HG02610 (cell line): ENCODE data around the gene U2SURP.
"Not testable (repeated sequence)": the region's sequence is repeated elsewhere in the genome, so short reads cannot be mapped to it uniquely, and the experiment has no call there.

Experiments used
- ATAC-seq: cut with Tn5 transposase; IDR thresholded peaks from one replicate; pipeline ENCODE4 v1.9.1; 2021; ENCODE audit warnings: mild to moderate bottlenecking, moderate library complexity; ENCODE audit not compliant: unreplicated experiment

U2SURP gene

DNA sequence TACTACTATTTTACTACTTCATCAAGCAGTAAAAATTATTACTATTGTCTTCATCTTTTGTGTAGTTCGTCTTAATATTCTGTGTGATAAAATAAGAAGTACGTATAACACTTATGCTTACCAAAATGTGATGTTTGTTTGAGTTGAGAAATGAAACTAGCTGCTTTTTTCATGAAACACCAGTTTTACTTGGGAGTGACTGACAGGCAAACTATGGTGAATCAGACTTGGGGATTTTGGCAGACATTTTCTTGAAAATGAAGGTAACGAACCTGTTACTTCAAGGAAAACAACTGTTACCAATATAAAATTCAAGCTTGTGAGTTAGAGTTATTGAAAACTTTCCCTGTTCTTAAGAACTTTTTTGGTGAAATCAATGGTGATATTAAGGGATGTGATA, 10.3 kb downstream of the U2SURP start:
- ATAC-seq = no peak

DNA sequence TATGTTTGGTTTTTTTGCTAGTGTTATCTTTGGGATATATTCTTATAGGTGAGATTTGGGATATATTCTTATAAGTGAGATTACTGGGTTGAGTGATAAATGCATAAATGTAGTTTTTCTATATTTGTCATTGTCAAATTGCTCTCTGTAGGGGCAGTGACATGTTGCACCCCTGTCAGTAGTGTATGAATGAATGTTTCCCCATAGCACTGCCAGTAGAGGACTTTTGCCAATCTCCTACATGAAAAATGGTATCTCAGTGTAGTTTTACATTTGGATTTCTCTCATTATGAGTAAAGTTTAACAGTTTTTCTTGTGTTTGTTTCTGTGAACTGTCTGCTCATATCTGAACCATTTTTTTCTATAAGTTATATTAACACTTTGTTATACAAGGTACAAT, 13.6 kb downstream of the U2SURP start:
- ATAC-seq = no peak

GRCh38 chr3:143016321-143016972, 15.1 kb downstream of the U2SURP start:
- ATAC-seq = no peak

- no peak for ATAC-seq
Measured at GRCh38 chr3:143024351-143024960, 23.1 kb downstream of the U2SURP start.

- no peak for ATAC-seq
Measured at GRCh38 chr3:143031327-143031726, 30.0 kb downstream of the U2SURP start.

DNA sequence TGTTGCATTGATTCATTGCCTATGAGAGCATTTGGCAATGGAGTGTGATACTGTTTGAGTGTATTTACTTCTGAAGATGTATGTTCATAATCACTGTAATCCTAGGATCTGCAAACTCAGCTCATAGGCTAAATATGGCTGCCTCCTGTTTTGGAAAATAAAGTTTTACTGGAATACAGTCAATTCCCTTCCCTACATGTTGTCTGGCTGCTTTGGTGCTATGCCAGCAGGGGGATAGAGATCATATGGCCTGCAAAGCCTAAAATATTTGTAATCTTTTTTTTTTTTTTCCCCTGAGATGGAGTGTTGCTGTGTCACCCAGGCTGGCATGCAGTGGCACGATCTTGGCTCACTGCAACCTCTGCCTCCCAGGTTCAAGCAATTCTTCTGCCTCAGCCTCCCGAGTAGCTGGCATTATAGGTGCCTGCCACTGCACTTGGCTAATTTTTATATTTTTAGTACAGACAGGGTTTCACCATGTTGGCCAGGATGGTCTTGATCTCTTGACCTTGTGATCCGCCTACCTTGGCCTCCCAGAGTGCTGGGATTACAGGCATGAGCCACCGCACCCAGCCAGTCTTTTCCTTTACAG, 30.5 kb downstream of the U2SURP start:
- not testable (repeated sequence) for ATAC-seq

DNA sequence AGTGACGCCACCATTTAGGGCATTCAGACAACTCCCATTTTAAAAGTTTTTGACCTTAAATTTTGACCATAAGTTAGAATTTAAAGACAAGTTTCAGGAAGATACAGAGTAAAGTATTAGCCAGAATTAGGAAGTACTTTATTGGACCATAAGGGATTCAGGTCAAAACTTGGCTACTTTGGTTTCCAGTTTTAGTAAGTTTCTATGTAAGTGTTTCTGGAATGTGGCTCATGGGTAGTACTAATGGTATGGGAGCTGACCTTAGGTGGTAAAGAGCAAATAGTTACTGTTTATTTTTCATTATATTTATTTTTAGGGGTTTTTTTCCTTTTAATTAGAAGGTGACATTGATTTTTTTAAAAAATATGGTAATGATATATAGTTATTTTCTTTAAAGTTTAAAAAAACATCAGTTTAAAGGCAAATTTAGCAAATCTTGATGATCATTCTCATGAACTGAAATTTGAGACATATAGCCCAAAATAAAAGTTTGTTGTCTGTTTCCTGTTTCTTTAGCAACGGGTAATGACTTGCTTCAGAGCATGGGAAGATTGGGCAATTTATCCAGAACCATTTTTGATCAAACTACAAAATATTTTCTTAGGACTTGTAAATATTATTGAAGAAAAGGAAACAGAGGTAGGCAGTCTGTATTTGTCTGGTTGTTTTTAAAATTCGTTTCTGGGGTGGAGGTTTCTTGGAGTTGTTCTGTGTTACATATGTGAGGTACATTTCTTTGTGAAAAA, 34.3 kb downstream of the U2SURP start:
- no peak for ATAC-seq

DNA sequence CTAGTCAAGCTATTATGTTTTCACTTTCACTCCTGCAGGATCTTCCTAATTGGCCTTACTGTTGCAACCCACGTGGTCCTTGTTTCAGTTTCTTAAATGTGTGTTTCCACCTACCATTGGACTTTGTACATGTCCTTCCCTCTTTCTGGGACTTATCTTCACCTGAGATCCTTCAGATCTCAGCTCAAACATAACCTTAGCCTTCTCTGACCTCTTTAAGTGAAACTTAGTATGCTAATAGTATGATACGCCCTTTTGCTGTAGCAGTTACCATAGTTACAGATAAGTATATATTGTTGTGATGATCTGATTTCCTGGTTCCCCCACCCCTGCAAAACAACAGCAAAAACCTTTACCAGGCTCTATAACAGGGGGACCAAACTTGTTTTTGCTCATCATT, 35.2 kb downstream of the U2SURP start:
- ATAC-seq = peak; percentile 46

GRCh38 chr3:143037867-143038266, 36.5 kb downstream of the U2SURP start:
- ATAC-seq = no peak

- ATAC-seq = no peak
Measured at GRCh38 chr3:143040261-143040879, 39.0 kb downstream of the U2SURP start.

DNA sequence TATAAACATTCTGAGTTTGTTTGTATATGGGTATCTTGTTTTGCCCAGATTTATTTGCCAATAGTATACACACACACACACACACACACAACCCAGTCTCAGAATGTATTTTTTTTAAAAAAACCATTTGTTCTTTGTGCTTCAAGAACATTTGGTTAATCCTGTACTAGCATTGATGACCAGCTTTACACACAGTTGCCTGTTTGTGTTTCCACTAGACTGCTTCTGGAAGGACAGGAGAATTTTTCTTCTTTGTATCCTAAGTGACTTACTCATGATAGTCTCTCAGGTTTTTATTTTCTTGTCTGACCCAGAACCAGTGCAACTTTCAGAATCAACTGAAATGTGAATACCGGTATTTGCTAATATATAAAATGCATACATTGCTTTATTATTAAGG, 40.5 kb downstream of the U2SURP start:
- no peak for ATAC-seq

DNA sequence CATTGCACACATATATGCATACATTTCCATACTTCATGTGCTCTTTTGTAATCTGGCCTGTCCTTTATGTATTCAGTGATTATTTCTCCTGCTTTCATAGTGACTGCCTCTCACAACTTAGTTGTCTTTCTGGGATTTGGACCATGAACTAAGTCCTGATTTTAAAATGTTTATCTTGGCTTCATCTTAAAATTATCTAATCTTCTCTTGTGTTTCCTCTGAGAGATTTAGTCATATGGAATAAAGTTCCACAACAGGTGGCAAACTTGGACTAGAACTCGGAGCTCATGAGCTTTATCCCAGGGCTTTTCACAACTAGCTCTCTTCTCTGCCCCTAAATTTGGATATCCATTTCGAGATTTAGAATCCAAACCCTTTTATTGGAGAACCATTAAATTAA, 44.3 kb downstream of the U2SURP start:
- ATAC-seq = no peak

- not testable (repeated sequence) for ATAC-seq
Measured at GRCh38 chr3:143046075-143046474, 44.7 kb downstream of the U2SURP start.

DNA sequence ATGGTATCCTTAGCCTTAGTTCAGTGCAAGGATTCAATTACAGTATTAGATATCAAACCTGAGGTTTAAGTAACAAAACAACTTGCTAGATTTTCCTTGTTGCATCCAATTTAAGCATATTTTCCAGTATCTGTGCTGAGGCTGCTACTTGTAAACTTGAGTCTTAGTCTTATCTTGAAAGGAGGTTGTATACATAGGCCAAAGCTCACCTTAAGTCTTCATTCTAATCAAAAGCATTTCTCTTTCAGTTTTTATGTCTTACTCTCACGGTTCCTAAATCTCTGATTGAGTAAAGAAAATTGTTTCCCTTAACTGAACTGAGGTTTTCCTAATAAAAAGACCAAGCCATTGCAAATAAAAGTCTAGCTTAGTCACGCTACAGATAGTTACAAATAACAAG, 52.6 kb downstream of the U2SURP start:
- ATAC-seq = no peak

DNA sequence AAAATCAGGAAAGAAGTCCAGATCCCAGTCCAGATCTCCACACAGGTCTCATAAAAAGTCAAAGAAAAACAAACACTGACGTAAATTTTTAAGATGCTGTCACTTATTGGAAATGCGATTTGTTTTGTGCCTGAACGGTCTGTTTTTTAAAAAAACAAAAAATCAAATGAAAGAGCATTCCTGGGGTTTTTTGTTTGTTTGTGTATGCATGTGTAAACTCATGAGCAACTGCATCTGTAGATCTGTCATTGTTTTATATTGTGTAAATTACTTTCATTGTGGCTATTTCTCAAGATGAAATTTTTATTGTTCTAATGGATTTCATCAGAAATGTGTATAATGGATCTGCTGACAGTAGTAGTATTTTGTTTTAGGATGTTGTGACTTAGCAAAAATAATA, 55.0 kb downstream of the U2SURP start:
- no peak for ATAC-seq

DNA sequence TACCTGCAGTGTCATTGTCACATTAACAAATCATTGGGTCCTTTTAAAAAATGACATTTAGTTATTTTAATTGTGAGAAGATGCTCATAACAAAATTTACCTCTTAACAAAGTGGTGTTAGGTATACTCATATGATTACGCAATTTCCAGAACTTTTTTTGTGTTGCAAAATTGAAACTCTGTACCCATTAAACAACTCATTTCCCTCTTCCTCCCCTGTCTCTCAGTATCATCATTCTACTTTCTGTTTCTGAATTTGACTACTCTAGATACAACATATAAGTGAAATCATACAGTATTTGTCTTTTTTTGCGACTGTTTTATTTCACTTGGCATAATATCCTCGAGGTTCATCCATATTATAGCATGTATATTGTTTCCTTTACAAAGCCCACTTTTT, 59.5 kb downstream of the U2SURP start:
- peak; percentile 98 for ATAC-seq

- no peak for ATAC-seq
Measured at GRCh38 chr3:143063018-143063417, 61.6 kb downstream of the U2SURP start.

DNA sequence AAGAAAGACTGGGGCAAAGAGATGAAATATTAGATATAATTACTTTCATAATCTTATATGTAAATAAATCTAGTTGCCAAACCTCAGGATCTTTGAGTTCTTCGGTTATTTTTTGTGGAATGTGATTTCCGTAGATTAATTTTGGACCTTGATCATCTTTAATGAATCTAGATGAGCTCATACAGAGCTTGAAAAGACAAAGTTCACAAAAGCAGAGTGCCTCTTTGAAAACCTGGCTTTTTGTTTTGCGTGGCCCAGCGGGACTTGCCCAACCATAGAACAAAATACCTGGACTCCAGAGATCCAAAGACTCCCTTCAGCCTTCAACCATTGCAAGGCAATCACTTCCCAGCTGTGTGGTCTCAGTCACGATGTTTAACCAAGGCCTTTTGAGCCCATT, 63.4 kb downstream of the U2SURP start:
- no peak for ATAC-seq

DNA sequence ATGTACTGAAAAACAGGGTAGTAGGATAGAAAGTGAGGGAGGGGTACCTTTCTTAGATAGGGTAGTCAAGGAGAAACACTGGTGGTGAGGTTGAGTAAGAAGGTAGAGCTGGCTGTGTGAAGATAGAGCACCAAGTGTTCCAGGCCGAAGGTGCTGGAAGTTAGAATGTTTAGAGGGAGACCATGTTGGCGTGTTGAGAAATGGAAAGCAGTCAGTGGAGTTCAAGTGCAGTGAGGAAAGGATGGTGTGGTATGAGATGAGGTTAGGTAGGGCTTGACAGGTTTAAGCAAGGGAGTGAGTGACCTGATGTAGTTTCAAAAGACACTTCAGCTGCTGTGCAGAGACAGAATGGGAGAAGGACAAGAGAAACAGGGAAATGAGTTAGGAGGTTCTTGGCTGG, 64.0 kb downstream of the U2SURP start:
- ATAC-seq = no peak

DNA sequence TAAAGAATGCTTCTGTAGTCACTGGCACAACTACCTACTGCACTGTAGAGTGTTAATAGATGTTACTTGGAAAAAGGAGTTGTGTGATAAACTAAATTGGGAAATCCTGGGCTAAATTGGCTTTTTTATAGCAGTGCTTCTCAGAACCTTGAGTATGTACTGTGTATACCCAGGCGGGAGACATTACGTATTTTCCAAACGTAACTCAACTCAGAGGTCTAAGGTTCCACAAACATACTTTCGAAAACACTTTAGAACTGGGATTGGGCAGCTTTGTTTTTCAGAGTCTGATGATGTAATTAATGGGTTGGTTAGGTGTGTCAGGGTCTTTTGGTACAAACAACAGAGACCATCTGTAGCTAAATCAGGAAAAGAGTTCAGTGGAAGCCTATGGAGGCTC, 64.7 kb downstream of the U2SURP start:
- no peak for ATAC-seq

GRCh38 chr3:143067201-143067600, 65.8 kb downstream of the U2SURP start:
- no peak for ATAC-seq
